Loucy (cell line): ENCODE measurements around the gene TMEM190.
A peak's percentile ranks its signal among the peaks of the same experiment; 100 is the strongest.

Experiments
- H2AFZ ChIP-seq: fragments of 200-600 bp; sonication (generic); 2 replicates; pipeline ENCODE4 v1.6.0; 2016; ENCODE audit warnings: antibody characterized with exemption, mild to moderate bottlenecking, low read length, moderate library complexity
- H3F3A ChIP-seq: fragments of 200-600 bp; 2 replicates; pipeline ENCODE4 v1.6.0; 2016; ENCODE audit warnings: antibody characterized with exemption, low read depth, mild to moderate bottlenecking
- H3K27me3 ChIP-seq: fragments of 200-600 bp; sonication (generic); 2 replicates; pipeline ENCODE4 v1.6.1; 2014; ENCODE audit warnings: low read length, mild to moderate bottlenecking; ENCODE audit not compliant: insufficient read depth, poor library complexity, severe bottlenecking
- H3K36me3 ChIP-seq: fragments of 200-600 bp; sonication (generic); 2 replicates; pipeline ENCODE4 v1.6.1; 2016; ENCODE audit warnings: low read length; ENCODE audit not compliant: insufficient read depth
- H3K4me1 ChIP-seq: fragments of 200-600 bp; sonication (generic); 2 replicates; pipeline ENCODE4 v1.5.1; 2014; ENCODE audit warnings: low read length, mild to moderate bottlenecking; ENCODE audit not compliant: insufficient read depth, poor library complexity, severe bottlenecking
- H3K4me2 ChIP-seq: fragments of 200-600 bp; sonication (generic); 2 replicates; pipeline ENCODE4 v1.6.0; 2014; ENCODE audit warnings: antibody characterized with exemption, low read length, low read depth, mild to moderate bottlenecking; ENCODE audit not compliant: poor library complexity, severe bottlenecking
- H3K4me3 ChIP-seq: fragments of 200-600 bp; sonication (generic); 2 replicates; pipeline ENCODE4 v1.5.1; 2014; ENCODE audit warnings: low read length, mild to moderate bottlenecking, mixed read lengths; ENCODE audit not compliant: poor library complexity, severe bottlenecking
- H3K79me2 ChIP-seq: fragments of 200-600 bp; sonication (generic); 2 replicates; pipeline ENCODE4 v1.6.1; 2014; ENCODE audit warnings: low read length; ENCODE audit not compliant: insufficient read depth
- H3K9ac ChIP-seq: fragments of 200-600 bp; sonication (generic); 2 replicates; pipeline ENCODE4 v1.6.0; 2014; ENCODE audit warnings: mild to moderate bottlenecking, low read depth, low read length, moderate library complexity; ENCODE audit not compliant: poor library complexity, severe bottlenecking
- H3K9me2 ChIP-seq: fragments of 200-600 bp; sonication (generic); replicated peaks from 2 replicates; pipeline ENCODE4 v1.6.1; 2016; ENCODE audit warnings: low read depth, low read length, mixed read lengths
- H3K9me3 ChIP-seq: fragments of 200-600 bp; sonication (generic); 2 replicates; pipeline ENCODE4 v1.6.1; 2014; ENCODE audit warnings: mild to moderate bottlenecking, antibody characterized with exemption, low read length, low read depth; ENCODE audit not compliant: insufficient read depth
- H4K20me1 ChIP-seq: fragments of 200-600 bp; sonication (generic); 2 replicates; pipeline ENCODE4 v1.6.0; 2014; ENCODE audit warnings: antibody characterized with exemption, low read length, mild to moderate bottlenecking; ENCODE audit not compliant: insufficient read depth, poor library complexity, severe bottlenecking
- CTCF ChIP-seq: fragments of 200-600 bp; sonication (generic); conservative IDR thresholded peaks from 2 replicates; pipeline ENCODE4 v1.5.1; 2014; ENCODE audit warnings: mild to moderate bottlenecking, antibody characterized with exemption, low read length
- EZH2phosphoT487 ChIP-seq: fragments of 200-600 bp; IDR thresholded peaks from 2 replicates; pipeline ENCODE4 v1.6.1; 2018; ENCODE audit warnings: antibody characterized with exemption, mild to moderate bottlenecking, moderate library complexity, borderline replicate concordance

The TMEM190 gene

GRCh38 chr19:55390461-55390880 lies 13.8 kb downstream of the TMEM190 start:
- no peaks in the 10 kb centered on the region for H3F3A ChIP-seq

GRCh38 chr19:55391191-55391670 lies 14.6 kb downstream of the TMEM190 start:
- Histone ChIP-seq H3F3A (no peaks in the 10 kb centered on the region), H4K20me1 (peaks cover 54% of the 10 kb centered on the region)

More at GRCh38 chr19:55390461-55390880, 13.8 kb downstream of the TMEM190 start:
- no peak for TF ChIP-seq CTCF
- no peak for TF ChIP-seq EZH2phosphoT487
- peaks cover 23% of the 10 kb centered on the region; the same call in 1 of the 2 replicates for H3K36me3 ChIP-seq
- no peaks in the 10 kb centered on the region for H3K9me3 ChIP-seq
- H2AFZ ChIP-seq = no peak overlapping the region
- H3K9ac ChIP-seq = no peak overlapping the region
- no peak overlapping the region for H3K4me3 ChIP-seq
- H3K4me2 ChIP-seq = peak overlapping the region; percentile 100
- H3K4me1 ChIP-seq = peaks cover 30% of the 10 kb centered on the region
- H4K20me1 ChIP-seq = peaks cover 58% of the 10 kb centered on the region
- H3K79me2 ChIP-seq = peaks cover 47% of the 10 kb centered on the region
- no peaks in the 10 kb centered on the region for H3K27me3 ChIP-seq
- no peaks in the 10 kb centered on the region for H3K9me2 ChIP-seq

GRCh38 chr19:55391702-55392615 lies 15.3 kb downstream of the TMEM190 start:
- peaks cover 24% of the 10 kb centered on the region for H3K4me1 ChIP-seq
- H3K79me2 ChIP-seq = peaks cover 34% of the 10 kb centered on the region
- H3K9me2 ChIP-seq = no peaks in the 10 kb centered on the region
- no peak overlapping the region for H3K4me3 ChIP-seq
- H2AFZ ChIP-seq = no peak overlapping the region
- H3K36me3 ChIP-seq = peaks cover 23% of the 10 kb centered on the region; the same call in 1 of the 2 replicates
- H3F3A ChIP-seq = no peaks in the 10 kb centered on the region
- TF ChIP-seq EZH2phosphoT487 = no peak
- no peak for TF ChIP-seq CTCF
- H3K4me2 ChIP-seq = no peak overlapping the region
- H3K9ac ChIP-seq = no peak overlapping the region
- no peaks in the 10 kb centered on the region for H3K9me3 ChIP-seq
- H4K20me1 ChIP-seq = peaks cover 47% of the 10 kb centered on the region
- H3K27me3 ChIP-seq = no peaks in the 10 kb centered on the region

More at GRCh38 chr19:55391191-55391670, 14.6 kb downstream of the TMEM190 start:
- TF ChIP-seq CTCF = no peak
- TF ChIP-seq EZH2phosphoT487 = no peak
- Histone ChIP-seq H3K4me2 (no peak overlapping the region), H3K9me3 (no peaks in the 10 kb centered on the region), H3K27me3 (no peaks in the 10 kb centered on the region), H2AFZ (no peak overlapping the region), H3K79me2 (peaks cover 42% of the 10 kb centered on the region), H3K9ac (no peak overlapping the region), H3K4me3 (no peak overlapping the region), H3K36me3 (peaks cover 23% of the 10 kb centered on the region; the same call in 1 of the 2 replicates), H3K9me2 (no peaks in the 10 kb centered on the region), H3K4me1 (peaks cover 30% of the 10 kb centered on the region)
